Peyer's patch (tissue), 4 donors: ENCODE data around the gene PGLYRP3. TPM values are rescaled to one million over a fixed set of nuclear protein-coding genes. Genes with fewer than 3 reads are reported as not detected.

Experiments
- DNase-seq, 3 donors: peaks; one replicate each; pipeline ENCODE4 v3.0.0-alpha.2; 2017 to 2019
- H3K27ac ChIP-seq, 4 donors: fragments of 200-600 bp; sonication (generic); one replicate each; pipeline ENCODE4 v1.5.1; 2016 to 2019
- H3K27me3 ChIP-seq, 2 donors: fragments of 200-600 bp; sonication (generic); one replicate each; pipeline ENCODE4 v1.5.1; 2019
- H3K36me3 ChIP-seq, 3 donors: fragments of 200-600 bp; sonication (generic); one replicate each; pipeline ENCODE4 v1.5.1; 2016 to 2019
- H3K4me1 ChIP-seq, 4 donors: fragments of 200-600 bp; sonication (generic); one replicate each; pipeline ENCODE4 v1.5.1; 2016 to 2019
- H3K4me3 ChIP-seq, 4 donors: fragments of 200-600 bp; sonication (generic); 1 replicate in 3 of 4; 2 replicates in 1 of 4; pipeline ENCODE4 v1.5.1; 2016 to 2019; ENCODE audit warnings: mild to moderate bottlenecking in 1 of 4
- H3K9me3 ChIP-seq, 4 donors: fragments of 200-600 bp; sonication (generic); one replicate each; pipeline ENCODE4 v1.5.1; 2016 to 2019; ENCODE audit warnings: mild to moderate bottlenecking in 1 of 4
- POLR2A ChIP-seq, 2 donors: fragments of 450-650 bp; IDR thresholded peaks; one replicate each; pipeline ENCODE4 v1.5.1; 2017; ENCODE audit warnings: antibody characterized with exemption in 2 of 2, mild to moderate bottlenecking in 2 of 2, moderate library complexity in 2 of 2
- total RNA-seq, 4 donors: library from RNA; depleted of rRNA; stranded (reverse); fragments of >200 nt; gene quantifications; one replicate each; pipeline ENCODE4 v1.1.0, GENCODE V29; 2016
- TF ChIP-seq, protein P1 (sequence below), 6 experiments: fragments of 450-650 bp in 4 of 6; fragments of 200-600 bp in 2 of 6; sonication (generic) in 1 of 6; IDR thresholded peaks; one replicate each; pipeline ENCODE4 v1.5.1; 2017 to 2019; ENCODE audit warnings: antibody characterized with exemption in 6 of 6, mild to moderate bottlenecking in 3 of 6, moderate library complexity in 1 of 6

PGLYRP3 gene
- total RNA-seq, 4 donors from 2014 or later: not detected

DNA sequence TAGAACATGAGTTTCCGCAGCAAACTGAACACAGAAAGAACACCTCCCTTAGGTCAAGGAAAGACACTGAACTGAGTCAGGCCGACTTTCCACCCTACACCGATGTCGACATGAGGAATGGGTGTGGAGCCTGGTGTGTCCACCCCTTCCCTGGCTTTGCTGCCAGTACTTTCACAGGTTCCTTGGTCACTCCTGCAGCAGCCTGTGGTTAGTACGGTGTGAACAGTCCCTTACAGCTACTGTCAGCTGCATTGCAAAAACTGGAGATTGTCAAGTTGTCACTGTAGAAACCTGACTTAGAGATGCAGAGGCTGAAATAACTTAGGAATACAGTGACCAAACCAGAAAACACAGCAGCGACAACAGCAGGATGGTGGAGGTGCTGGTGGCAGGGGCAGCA lies 7.1 kb downstream of the PGLYRP3 start:
- DNase-seq: no peak
- Histone ChIP-seq H3K27me3 (no peaks in the 10 kb centered on the region), H3K9me3 (no peaks in the 10 kb centered on the region), H3K4me3 (no peak overlapping the region), H3K27ac (no peak overlapping the region), H3K4me1 (no peaks in the 10 kb centered on the region), H3K36me3 (no peaks in the 10 kb centered on the region)
- TF ChIP-seq, protein P1, sequence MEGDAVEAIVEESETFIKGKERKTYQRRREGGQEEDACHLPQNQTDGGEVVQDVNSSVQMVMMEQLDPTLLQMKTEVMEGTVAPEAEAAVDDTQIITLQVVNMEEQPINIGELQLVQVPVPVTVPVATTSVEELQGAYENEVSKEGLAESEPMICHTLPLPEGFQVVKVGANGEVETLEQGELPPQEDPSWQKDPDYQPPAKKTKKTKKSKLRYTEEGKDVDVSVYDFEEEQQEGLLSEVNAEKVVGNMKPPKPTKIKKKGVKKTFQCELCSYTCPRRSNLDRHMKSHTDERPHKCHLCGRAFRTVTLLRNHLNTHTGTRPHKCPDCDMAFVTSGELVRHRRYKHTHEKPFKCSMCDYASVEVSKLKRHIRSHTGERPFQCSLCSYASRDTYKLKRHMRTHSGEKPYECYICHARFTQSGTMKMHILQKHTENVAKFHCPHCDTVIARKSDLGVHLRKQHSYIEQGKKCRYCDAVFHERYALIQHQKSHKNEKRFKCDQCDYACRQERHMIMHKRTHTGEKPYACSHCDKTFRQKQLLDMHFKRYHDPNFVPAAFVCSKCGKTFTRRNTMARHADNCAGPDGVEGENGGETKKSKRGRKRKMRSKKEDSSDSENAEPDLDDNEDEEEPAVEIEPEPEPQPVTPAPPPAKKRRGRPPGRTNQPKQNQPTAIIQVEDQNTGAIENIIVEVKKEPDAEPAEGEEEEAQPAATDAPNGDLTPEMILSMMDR (IDR thresholded peaks at IDR 0.05): no peak
- no peak for TF ChIP-seq POLR2A (IDR thresholded peaks at IDR 0.05)

DNA sequence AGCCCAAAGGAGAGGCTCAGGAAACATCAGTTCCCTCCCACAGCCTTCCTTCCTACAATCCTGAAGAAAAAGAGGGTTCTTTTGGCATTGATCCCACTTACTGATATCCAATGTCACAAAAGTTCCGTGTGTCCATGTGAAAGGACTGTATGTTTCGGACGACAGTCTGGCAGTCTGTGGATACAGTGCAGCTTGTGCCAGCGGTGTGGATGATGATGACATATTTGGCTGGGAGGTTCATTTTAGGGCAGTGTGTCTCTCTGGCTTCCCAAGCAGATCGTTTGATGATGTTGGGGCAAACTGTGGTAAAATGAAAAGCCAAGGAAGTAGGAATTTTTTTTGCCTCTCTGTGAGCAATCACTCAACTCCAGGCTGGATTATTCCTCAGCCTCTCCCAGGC lies 10.4 kb downstream of the PGLYRP3 start:
- Histone ChIP-seq H3K4me3 (no peak overlapping the region), H3K36me3 (no peaks in the 10 kb centered on the region), H3K27me3 (no peaks in the 10 kb centered on the region), H3K27ac (no peak overlapping the region), H3K9me3 (no peaks in the 10 kb centered on the region), H3K4me1 (no peaks in the 10 kb centered on the region)
- TF ChIP-seq, protein P1 (IDR thresholded peaks at IDR 0.05): no peak
- TF ChIP-seq POLR2A (IDR thresholded peaks at IDR 0.05): no peak
- DNase-seq: no peak

DNA sequence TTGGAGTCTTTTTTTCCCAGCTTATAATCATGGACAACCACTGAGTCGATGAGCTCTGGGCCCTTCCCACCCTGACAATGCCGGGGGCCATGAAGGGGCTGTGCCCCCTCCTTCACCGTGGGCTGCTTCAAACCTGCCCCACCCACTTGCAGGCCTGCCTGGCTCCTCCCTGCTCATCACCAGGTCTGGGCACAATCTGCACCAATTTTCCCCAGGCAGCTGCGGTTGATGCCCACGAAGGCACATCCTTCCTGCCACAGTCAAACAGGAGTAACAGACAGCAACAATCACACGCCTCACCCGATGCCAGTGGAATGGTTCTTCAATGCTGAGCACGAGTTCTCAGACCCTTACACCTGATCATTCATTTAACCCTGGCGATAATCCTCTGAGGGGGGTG lies 18.9 kb downstream of the PGLYRP3 start:
- no peak for DNase-seq

DNA sequence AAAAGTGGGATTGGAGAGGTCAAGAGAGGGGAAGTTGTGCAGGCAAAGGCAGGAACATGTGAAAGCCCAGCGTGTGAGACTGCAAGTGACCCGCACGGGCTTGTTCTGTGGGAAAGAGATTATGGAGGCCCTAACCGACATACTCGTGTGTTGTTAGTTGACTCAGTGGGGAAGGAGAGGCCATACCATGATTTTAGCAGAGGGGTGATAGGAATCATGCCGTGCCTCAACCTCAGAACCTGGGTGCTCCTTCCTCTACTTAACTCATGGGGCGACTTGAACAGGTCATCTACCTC lies 19.3 kb downstream of the PGLYRP3 start:
- H3K27me3 ChIP-seq: no peaks in the 10 kb centered on the region
- H3K4me3 ChIP-seq: no peak overlapping the region
- no peaks in the 10 kb centered on the region for H3K36me3 ChIP-seq
- TF ChIP-seq, protein P1 (IDR thresholded peaks at IDR 0.05): no peak
- TF ChIP-seq POLR2A (IDR thresholded peaks at IDR 0.05): no peak
- H3K4me1 ChIP-seq: no peaks in the 10 kb centered on the region
- no peak overlapping the region for H3K27ac ChIP-seq
- no peaks in the 10 kb centered on the region for H3K9me3 ChIP-seq
- no peak for DNase-seq

More for the DNA sequence above, 18.9 kb downstream of the PGLYRP3 start:
- Histone ChIP-seq H3K27me3 (no peaks in the 10 kb centered on the region), H3K9me3 (no peaks in the 10 kb centered on the region), H3K4me1 (no peaks in the 10 kb centered on the region), H3K36me3 (no peaks in the 10 kb centered on the region), H3K27ac (no peak overlapping the region), H3K4me3 (no peak overlapping the region)
- TF ChIP-seq, protein P1 (IDR thresholded peaks at IDR 0.05): no peak
- TF ChIP-seq POLR2A (IDR thresholded peaks at IDR 0.05): no peak

DNA sequence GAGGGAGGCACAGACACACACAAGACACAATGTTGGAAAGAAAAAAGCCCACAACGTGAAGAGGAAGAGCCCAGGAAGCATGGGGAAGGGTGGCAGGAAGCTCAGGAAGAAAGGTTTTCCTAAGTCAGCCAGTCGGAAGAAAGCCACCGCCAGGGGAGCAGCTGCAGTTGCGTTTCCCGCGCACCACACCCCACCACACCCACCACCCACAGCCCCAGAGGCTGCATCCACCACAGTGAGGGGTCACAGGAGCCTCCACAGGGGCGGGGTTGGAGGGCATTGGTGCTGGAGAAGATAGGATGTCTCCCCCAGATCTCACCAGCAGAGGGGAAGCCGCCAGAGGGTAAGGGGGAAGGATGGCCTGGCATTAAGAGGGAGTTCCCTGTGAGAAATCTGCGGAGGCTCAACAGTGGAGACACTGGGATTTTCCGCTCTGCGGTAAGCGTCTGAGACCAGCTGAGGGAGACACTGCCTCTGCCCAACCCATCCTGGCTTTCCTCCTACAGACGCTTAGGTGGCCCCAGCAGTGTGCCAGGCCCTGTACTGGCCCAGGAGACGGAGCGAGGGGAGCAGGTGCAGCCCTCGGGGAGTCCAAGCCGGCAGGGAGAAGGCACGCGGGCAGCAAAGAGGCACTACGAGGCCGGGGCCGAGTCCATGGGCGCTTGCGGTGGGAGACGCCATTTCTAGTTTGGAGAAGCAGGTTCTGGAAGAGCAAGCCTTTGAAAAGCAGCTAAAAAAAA lies 19.8 kb downstream of the PGLYRP3 start:
- H3K27me3 ChIP-seq: no peaks in the 10 kb centered on the region
- no peak for DNase-seq
- no peak for TF ChIP-seq POLR2A (IDR thresholded peaks at IDR 0.05)
- TF ChIP-seq, protein P1 (IDR thresholded peaks at IDR 0.05): no peak
- no peaks in the 10 kb centered on the region for H3K4me1 ChIP-seq
- H3K9me3 ChIP-seq: no peaks in the 10 kb centered on the region
- H3K36me3 ChIP-seq: no peaks in the 10 kb centered on the region
- no peak overlapping the region for H3K27ac ChIP-seq
- H3K4me3 ChIP-seq: no peak overlapping the region

DNA sequence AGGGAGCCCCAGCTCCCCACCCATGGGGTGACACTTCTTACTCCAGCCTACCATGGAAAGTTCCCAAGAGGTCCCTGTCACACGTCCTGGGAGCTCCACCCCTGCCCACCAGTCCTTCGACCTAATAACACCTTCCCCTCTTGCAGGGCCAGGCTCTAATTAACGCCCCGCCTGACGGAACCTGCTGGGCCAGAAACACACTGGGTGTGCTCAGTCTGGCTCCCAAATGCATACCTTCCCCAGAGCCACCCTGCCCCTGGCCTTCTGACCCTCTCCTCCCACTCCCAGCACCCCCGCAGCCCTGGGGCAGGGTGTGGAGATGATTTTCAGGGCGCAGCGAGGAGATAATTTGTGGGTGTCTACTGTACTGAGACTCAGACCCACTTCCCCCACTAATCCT lies 20.6 kb downstream of the PGLYRP3 start:
- no peaks in the 10 kb centered on the region for H3K4me1 ChIP-seq
- no peak overlapping the region for H3K27ac ChIP-seq
- no peak overlapping the region for H3K4me3 ChIP-seq
- DNase-seq: no peak
- H3K36me3 ChIP-seq: no peaks in the 10 kb centered on the region
- no peaks in the 10 kb centered on the region for H3K9me3 ChIP-seq
- H3K27me3 ChIP-seq: no peaks in the 10 kb centered on the region
- no peak for TF ChIP-seq POLR2A (IDR thresholded peaks at IDR 0.05)
- TF ChIP-seq, protein P1 (IDR thresholded peaks at IDR 0.05): no peak
